Right atrium auricular region (tissue), 2 donors: ENCODE results near the gene PPP1R1C. TPM values are rescaled to one million over a fixed set of nuclear protein-coding genes. Genes with fewer than 3 reads are reported as not detected.
A peak's percentile ranks its signal among the peaks of the same experiment; 100 is the strongest.

ENCODE experiments used
- DNase-seq: peaks from one replicate; pipeline ENCODE4 v3.0.0-alpha.2; 2019; ENCODE audit warnings: low spot score
- H3K27ac ChIP-seq, 2 donors: fragments of 200-600 bp; sonication (generic); 1 replicate in 1 of 2; 2 replicates in 1 of 2; pipeline ENCODE4 v1.5.1; 2016 to 2019
- H3K27me3 ChIP-seq, 2 donors: fragments of 200-600 bp; sonication (generic); one replicate each; pipeline versions ENCODE4 v1.5.1 to v1.6.0; 2017 to 2019
- H3K36me3 ChIP-seq: fragments of 200-600 bp; sonication (generic); one replicate; pipeline ENCODE4 v1.5.1; 2016
- H3K4me1 ChIP-seq, 2 donors: fragments of 200-600 bp; sonication (generic); one replicate each; pipeline versions ENCODE4 v1.5.1 to v1.6.0; 2017 to 2019
- H3K4me3 ChIP-seq, 2 donors: fragments of 200-600 bp; sonication (generic); 1 replicate in 1 of 2; 2 replicates in 1 of 2; pipeline ENCODE4 v1.5.1; 2017 to 2019; ENCODE audit warnings: mild to moderate bottlenecking in 1 of 2, moderate library complexity in 1 of 2
- H3K9me3 ChIP-seq, 2 donors: fragments of 200-600 bp; sonication (generic); one replicate each; pipeline ENCODE4 v1.5.1; 2019
- CTCF ChIP-seq, 2 donors: fragments of 200-600 bp; sonication (generic); IDR thresholded peaks; one replicate each; pipeline ENCODE4 v1.5.1; 2019; ENCODE audit warnings: antibody characterized with exemption in 2 of 2
- total RNA-seq, 2 donors: library from RNA; depleted of rRNA; stranded (reverse); fragments of >200 nt; gene quantifications; one replicate each; pipeline ENCODE4 v1.1.0, GENCODE V29; 2016

Gene PPP1R1C
- total RNA-seq, 2 donors from 2014 or later = 5.4 to 14.5 TPM

GRCh38 chr2:182043861-182044260, 58.2 kb downstream of the PPP1R1C start:
- TF ChIP-seq CTCF (IDR thresholded peaks at IDR 0.05) = no peak

GRCh38 chr2:182047544-182047943, 61.9 kb downstream of the PPP1R1C start:
- H3K36me3 ChIP-seq = no peaks in the 10 kb centered on the region
- no peaks in the 10 kb centered on the region for H3K9me3 ChIP-seq
- H3K4me1 ChIP-seq = peaks cover 0 to 20% of the 10 kb centered on the region in 2 donors
- DNase-seq = no peak
- H3K27ac ChIP-seq = peak overlapping the region in 1 of 2 donors; percentile 28
- no peak overlapping the region for H3K4me3 ChIP-seq
- H3K27me3 ChIP-seq = no peaks in the 10 kb centered on the region
- TF ChIP-seq CTCF (IDR thresholded peaks at IDR 0.05) = no peak

More at GRCh38 chr2:182043861-182044260, 58.2 kb downstream of the PPP1R1C start:
- Histone ChIP-seq H3K36me3 (no peaks in the 10 kb centered on the region), H3K4me3 (no peak overlapping the region), H3K27ac (no peak overlapping the region), H3K27me3 (no peaks in the 10 kb centered on the region), H3K4me1 (no peaks in the 10 kb centered on the region), H3K9me3 (no peaks in the 10 kb centered on the region)
- DNase-seq = no peak

- H3K4me1 ChIP-seq = peaks cover 0 to 20% of the 10 kb centered on the region in 2 donors
- H3K4me3 ChIP-seq = no peak overlapping the region
- no peak for DNase-seq
- no peak for TF ChIP-seq CTCF (IDR thresholded peaks at IDR 0.05)
- H3K36me3 ChIP-seq = no peaks in the 10 kb centered on the region
- peak overlapping the region in 1 of 2 donors; percentile 28 for H3K27ac ChIP-seq
- no peaks in the 10 kb centered on the region for H3K27me3 ChIP-seq
- H3K9me3 ChIP-seq = no peaks in the 10 kb centered on the region
Observed at GRCh38 chr2:182048088-182048487, 62.4 kb downstream of the PPP1R1C start.

GRCh38 chr2:182048621-182049020, 63.0 kb downstream of the PPP1R1C start:
- no peak for TF ChIP-seq CTCF (IDR thresholded peaks at IDR 0.05)
- H3K36me3 ChIP-seq = no peaks in the 10 kb centered on the region
- H3K9me3 ChIP-seq = no peaks in the 10 kb centered on the region
- H3K27ac ChIP-seq = no peak overlapping the region
- DNase-seq = no peak
- H3K4me1 ChIP-seq = peaks cover 0 to 20% of the 10 kb centered on the region in 2 donors
- H3K27me3 ChIP-seq = no peaks in the 10 kb centered on the region
- H3K4me3 ChIP-seq = no peak overlapping the region

GRCh38 chr2:182049372-182050148, 63.9 kb downstream of the PPP1R1C start:
- H3K27ac ChIP-seq = peak overlapping the region in 1 of 2 donors; percentile 4
- H3K4me3 ChIP-seq = no peak overlapping the region
- no peak for DNase-seq
- no peaks in the 10 kb centered on the region for H3K9me3 ChIP-seq
- TF ChIP-seq CTCF (IDR thresholded peaks at IDR 0.05) = no peak
- H3K36me3 ChIP-seq = no peaks in the 10 kb centered on the region
- H3K27me3 ChIP-seq = no peaks in the 10 kb centered on the region
- peaks cover 0 to 20% of the 10 kb centered on the region in 2 donors for H3K4me1 ChIP-seq
